ENCODE data around the gene CNGA1. TPM values are rescaled to one million over a fixed set of nuclear protein-coding genes. Genes with fewer than 3 reads are reported as not detected.
A peak's percentile ranks its signal among the peaks of the same experiment; 100 is the strongest.
"Not testable (repeated sequence)": the region's sequence is repeated elsewhere in the genome, so short reads cannot be mapped to it uniquely, and the experiment has no call there.

The CNGA1 gene
- total and polyA plus RNA-seq, 8 donors = 0.67 to 3.2 (median 1.4) TPM

DNA sequence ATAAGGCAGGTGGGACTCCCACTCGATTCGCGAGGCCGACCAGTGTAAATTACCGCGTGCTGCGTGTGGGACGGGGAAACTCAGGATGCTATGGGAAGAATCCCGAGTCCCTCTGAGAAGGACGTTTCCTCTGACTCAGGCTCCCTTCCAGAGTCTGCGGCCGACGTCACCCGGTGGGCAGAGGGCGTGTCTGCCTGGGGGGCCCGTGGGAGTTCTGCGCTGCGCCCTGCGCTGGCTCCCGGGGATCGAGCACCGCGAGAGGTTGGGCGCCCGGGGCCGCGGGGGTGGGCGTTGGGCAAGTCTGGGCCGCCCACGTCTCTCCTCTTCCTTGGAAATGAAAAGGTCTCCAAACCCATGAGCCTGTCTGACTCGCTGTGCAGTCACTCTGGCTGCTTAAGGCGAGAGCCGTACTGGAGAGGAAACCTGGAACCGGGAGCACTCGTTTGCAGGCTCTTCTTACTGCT is 659 bp upstream of the CNGA1 start:
- peak overlapping the region in 3 of 4 donors; percentile 58 to 86 (median 79) for H3K27ac ChIP-seq
- no peaks in the 10 kb centered on the region for H3K36me3 ChIP-seq
- DNase-seq (peak; percentile 33 to 80 (median 58)), FAIRE-seq (no peak), ATAC-seq (peak; percentile 45 to 83 (median 52))
- no peaks in the 10 kb centered on the region for H3K27me3 ChIP-seq
- peak overlapping the region; percentile 59 to 71 (median 66) for H3K4me3 ChIP-seq
- intact Hi-C loops (cut with DNase I) = loop anchor here in 1 of 3 donors (10.0 kb wide), 1 partner anchor 68 kb away; no protein-coding TSS in a partner anchor
- no peaks in the 10 kb centered on the region for H3K9me3 ChIP-seq
- no peaks in the 10 kb centered on the region for H3K4me1 ChIP-seq
- TF ChIP-seq, protein P1, sequence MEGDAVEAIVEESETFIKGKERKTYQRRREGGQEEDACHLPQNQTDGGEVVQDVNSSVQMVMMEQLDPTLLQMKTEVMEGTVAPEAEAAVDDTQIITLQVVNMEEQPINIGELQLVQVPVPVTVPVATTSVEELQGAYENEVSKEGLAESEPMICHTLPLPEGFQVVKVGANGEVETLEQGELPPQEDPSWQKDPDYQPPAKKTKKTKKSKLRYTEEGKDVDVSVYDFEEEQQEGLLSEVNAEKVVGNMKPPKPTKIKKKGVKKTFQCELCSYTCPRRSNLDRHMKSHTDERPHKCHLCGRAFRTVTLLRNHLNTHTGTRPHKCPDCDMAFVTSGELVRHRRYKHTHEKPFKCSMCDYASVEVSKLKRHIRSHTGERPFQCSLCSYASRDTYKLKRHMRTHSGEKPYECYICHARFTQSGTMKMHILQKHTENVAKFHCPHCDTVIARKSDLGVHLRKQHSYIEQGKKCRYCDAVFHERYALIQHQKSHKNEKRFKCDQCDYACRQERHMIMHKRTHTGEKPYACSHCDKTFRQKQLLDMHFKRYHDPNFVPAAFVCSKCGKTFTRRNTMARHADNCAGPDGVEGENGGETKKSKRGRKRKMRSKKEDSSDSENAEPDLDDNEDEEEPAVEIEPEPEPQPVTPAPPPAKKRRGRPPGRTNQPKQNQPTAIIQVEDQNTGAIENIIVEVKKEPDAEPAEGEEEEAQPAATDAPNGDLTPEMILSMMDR (IDR thresholded peaks at IDR 0.05) = no peak
- 0% methylated on average over 35 of the region's 35 CpGs for WGBS, 2 donors

DNA sequence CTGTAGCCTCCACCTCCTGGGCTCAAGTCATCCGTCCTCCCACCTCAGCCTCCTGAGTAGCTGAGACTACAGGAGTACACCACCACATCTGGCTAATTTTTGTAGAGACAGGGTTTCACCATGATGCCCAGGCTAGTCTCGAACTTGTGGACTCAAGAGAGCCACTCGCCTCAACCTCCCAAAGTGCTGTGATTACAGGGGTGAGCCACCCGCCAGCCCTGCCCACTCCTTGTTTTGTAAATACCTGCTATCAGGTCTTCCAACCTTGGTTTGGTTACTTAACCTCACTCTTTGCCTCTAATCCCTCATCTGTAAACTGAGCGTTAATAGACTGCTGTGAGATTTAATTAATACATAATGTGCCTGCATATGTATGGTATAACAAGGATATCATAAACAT is 803 bp downstream of the CNGA1 start:
- Histone ChIP-seq H3K9me3 (no peaks in the 10 kb centered on the region), H3K27ac (peak overlapping the region; percentile 43 to 86 (median 68)), H3K36me3 (no peaks in the 10 kb centered on the region), H3K4me3 (peak overlapping the region in 3 of 4 donors; percentile 59 to 66 (median 65)), H3K4me1 (no peaks in the 10 kb centered on the region), H3K27me3 (no peaks in the 10 kb centered on the region)
- FAIRE-seq (no peak), DNase-seq (no peak), ATAC-seq (no peak)
- TF ChIP-seq, protein P1 (IDR thresholded peaks at IDR 0.05) = no peak
- intact Hi-C loops (cut with DNase I) = loop anchor here in 1 of 3 donors (10.0 kb wide), 1 partner anchor 69 kb away; no protein-coding TSS in a partner anchor
- WGBS, 2 donors = 55 to 57% methylated on average over 5 of the region's 5 CpGs

DNA sequence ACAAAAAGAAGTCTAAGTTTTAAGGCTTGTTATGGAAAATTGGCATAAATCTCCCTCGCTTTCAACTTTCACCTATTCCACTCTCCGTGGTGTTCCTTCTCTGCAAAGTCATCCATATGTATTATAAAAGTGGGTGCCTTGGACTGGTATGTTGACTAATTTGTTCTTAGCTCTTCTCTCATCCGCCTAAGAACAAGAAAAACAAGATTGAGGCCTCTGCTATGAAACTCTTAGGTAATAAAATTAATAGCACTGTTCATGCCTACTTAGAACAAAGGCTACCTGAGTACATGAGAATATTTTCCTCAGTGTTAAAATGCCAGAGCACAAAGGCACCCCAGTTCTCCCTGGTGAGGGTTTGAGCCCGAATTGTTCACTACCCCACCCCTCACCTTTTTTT is 1.3 kb downstream of the CNGA1 start:
- ATAC-seq (no peak), FAIRE-seq (no peak), DNase-seq (no peak)
- no peaks in the 10 kb centered on the region for H3K36me3 ChIP-seq
- no peaks in the 10 kb centered on the region for H3K27me3 ChIP-seq
- TF ChIP-seq, protein P1 (IDR thresholded peaks at IDR 0.05) = no peak
- intact Hi-C loops (cut with DNase I) = loop anchor here in 1 of 3 donors (10.0 kb wide), 1 partner anchor 70 kb away; no protein-coding TSS in a partner anchor
- 75 to 79% methylated on average over 4 of the region's 4 CpGs for WGBS, 2 donors
- H3K4me3 ChIP-seq = no peak overlapping the region
- no peaks in the 10 kb centered on the region for H3K4me1 ChIP-seq
- no peak overlapping the region for H3K27ac ChIP-seq
- no peaks in the 10 kb centered on the region for H3K9me3 ChIP-seq

DNA sequence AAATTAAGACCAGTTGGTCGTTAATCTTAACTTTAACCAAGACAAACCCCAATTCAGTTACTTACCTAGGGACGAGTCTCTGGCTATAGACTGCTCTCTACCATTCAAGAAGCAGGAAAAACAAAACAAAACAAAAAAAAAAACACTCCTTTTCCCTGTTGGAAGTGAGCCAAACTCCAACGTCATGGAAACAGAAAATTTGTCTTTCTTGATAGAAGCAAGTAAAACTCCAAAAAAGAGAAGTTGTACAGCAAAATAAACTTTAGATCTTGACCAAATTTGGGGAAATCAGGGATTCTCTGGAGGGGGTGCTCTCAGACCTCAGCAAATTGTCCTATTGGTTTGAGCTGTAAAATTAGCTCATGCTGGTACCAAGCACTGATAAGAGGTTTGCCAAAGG is 3.7 kb downstream of the CNGA1 start:
- no peaks in the 10 kb centered on the region for H3K9me3 ChIP-seq
- 56 to 62% methylated on average over 3 of the region's 3 CpGs for WGBS, 2 donors
- intact Hi-C loops (cut with DNase I) = loop anchor here in 1 of 3 donors (10.0 kb wide), 1 partner anchor 72 kb away; no protein-coding TSS in a partner anchor
- TF ChIP-seq, protein P1 (IDR thresholded peaks at IDR 0.05) = no peak
- FAIRE-seq (no peak), ATAC-seq (no peak), DNase-seq (no peak)
- H3K36me3 ChIP-seq = no peaks in the 10 kb centered on the region
- no peak overlapping the region for H3K4me3 ChIP-seq
- no peak overlapping the region for H3K27ac ChIP-seq
- H3K27me3 ChIP-seq = no peaks in the 10 kb centered on the region
- no peaks in the 10 kb centered on the region for H3K4me1 ChIP-seq

GRCh38 chr4:48011722-48012121 is 4.8 kb downstream of the CNGA1 start:
- Histone ChIP-seq H3K4me3 (no peak overlapping the region), H3K36me3 (no peaks in the 10 kb centered on the region), H3K27me3 (no peaks in the 10 kb centered on the region), H3K4me1 (no peaks in the 10 kb centered on the region), H3K27ac (no peak overlapping the region), H3K9me3 (no peaks in the 10 kb centered on the region)
- TF ChIP-seq, protein P1 (IDR thresholded peaks at IDR 0.05) = no peak
- intact Hi-C loops (cut with DNase I) = loop anchor here in 1 of 3 donors (10.0 kb wide), 1 partner anchor 73 kb away; no protein-coding TSS in a partner anchor
- WGBS, 2 donors = 86 to 93% methylated on average over 4 of the region's 4 CpGs
- ATAC-seq (no peak), DNase-seq (no peak), FAIRE-seq (no peak)

- WGBS, 2 donors = 82 to 95% methylated on average over 6 of the region's 6 CpGs
- H3K4me3 ChIP-seq, H3K27me3 ChIP-seq, H3K36me3 ChIP-seq, ATAC-seq, H3K27ac ChIP-seq, DNase-seq, FAIRE-seq, H3K4me1 ChIP-seq, H3K9me3 ChIP-seq: not testable (repeated sequence)
- intact Hi-C loops (cut with DNase I) = loop anchor here in 1 of 3 donors (10.0 kb wide), 1 partner anchor 74 kb away; no protein-coding TSS in a partner anchor
These were observed 5.6 kb downstream of the CNGA1 start for GRCh38 chr4:48010906-48011305.

Measured in pancreas (tissue), 10 donors.